Measurements from ENCODE around the gene TMTC4. TPM values are rescaled to one million over a fixed set of nuclear protein-coding genes. Genes with fewer than 3 reads are reported as not detected.
"Not testable (repeated sequence)": the region's sequence is repeated elsewhere in the genome, so short reads cannot be mapped to it uniquely, and the experiment has no call there.

TMTC4 gene
- polyA plus RNA-seq, 5 donors = 22.7 to 28.0 (median 24.9) TPM

- DNase-seq = no peak
Observed at GRCh38 chr13:100634696-100635095, 39.9 kb downstream of the TMTC4 start.

DNA sequence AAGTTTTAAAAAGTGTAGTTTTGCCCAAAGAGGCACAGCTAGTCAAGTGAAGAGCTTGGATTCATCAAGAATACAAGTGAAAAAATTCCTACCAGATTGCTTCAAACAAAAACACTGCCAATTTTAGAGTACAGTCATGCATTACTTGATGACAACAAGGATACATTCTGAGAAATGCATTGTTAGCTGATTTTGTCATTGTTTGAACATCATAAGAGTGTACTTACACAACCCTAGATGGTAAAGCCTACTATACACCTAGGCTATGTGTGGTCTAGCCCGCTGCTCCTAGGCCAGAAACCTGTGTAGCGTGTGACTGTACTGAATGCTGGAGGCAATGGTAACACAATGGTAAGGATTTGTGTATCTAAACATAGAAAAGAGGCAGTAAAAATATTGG is 41.1 kb downstream of the TMTC4 start:
- DNase-seq = no peak

DNA sequence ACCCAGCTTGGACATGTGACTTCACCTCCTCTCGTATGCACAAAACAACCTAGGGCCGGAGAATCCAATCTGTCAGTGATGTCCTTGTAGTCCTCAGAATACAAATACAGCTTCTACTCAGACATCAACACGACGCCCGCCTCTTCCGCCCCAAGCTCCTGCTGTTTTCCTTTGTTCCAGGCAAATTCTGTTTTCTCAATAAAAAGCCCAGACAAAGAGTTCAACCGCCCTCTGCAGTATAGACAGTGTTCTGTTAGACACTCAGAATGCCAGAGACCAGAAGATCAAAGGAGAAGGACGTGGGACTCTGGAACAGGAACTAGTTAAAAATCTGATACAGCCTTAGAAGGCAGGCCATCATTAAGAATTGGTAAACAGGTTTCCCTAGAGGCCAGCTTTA is 44.0 kb downstream of the TMTC4 start:
- DNase-seq = no peak

DNA sequence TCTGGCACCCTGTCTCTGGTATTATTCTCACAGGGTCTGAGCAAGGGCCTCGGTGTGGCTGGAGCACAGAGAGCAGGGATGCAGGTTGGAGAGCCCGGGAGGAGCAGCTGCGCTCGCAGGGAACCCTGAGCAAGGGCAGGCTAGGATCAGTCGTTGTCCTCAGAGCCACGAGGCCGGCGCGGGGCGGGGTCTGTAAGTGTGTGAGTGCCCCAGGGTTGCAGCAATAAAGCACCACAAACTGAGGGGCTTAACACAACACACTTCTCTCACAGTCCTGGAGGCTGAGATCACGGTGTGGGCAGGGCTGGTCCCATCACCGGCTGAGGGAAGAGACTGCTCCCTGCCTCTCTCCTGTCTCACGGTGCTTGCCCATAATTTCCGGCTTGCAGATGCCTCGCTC is 47.5 kb downstream of the TMTC4 start:
- DNase-seq = no peak

- no peak for DNase-seq
Observed at GRCh38 chr13:100625447-100625846, 49.1 kb downstream of the TMTC4 start.

GRCh38 chr13:100620792-100621191 is 53.8 kb downstream of the TMTC4 start:
- DNase-seq = no peak

DNA sequence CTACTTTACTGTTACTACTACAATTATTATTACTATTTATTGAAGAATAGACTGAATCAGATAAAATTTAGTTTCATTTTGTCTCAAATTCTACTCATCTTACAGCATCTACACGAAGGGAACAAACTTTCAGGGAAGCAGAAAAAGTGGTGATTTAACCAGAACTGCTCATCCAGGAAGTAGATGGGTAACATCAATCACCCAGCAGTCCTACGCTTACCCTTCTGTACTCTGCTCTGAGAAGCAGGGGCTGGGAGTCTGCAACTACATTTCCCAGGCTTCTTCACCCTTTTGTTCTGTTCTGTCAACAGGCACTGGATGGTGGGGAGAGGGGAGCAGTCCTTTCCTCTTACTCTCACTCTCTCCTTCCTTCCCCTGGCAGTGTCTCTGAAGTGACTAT is 54.7 kb downstream of the TMTC4 start:
- no peak for DNase-seq

DNA sequence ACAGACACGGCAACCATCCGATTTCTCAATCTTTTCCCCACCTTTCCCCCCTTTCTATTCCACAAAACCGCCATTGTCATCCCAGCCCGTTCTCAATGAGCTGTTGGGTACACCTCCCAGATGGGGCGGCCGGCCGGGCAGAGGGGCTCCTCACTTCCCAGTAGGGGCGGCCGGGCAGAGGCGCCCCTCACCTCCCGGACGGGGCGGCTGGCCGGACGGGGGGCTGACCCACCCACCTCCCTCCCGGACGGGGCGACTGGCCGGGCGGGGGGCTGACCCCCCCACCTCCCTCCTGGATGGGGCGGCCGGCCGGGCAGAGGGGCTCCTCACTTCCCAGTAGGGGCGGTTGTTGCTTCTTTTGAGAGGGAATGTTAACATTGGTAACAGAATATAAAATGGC is 55.7 kb downstream of the TMTC4 start:
- DNase-seq = not testable (repeated sequence)

- DNase-seq = no peak
Observed at GRCh38 chr13:100613031-100613430, 61.6 kb downstream of the TMTC4 start.

GRCh38 chr13:100611678-100612492 is 62.7 kb downstream of the TMTC4 start:
- no peak for DNase-seq

DNA sequence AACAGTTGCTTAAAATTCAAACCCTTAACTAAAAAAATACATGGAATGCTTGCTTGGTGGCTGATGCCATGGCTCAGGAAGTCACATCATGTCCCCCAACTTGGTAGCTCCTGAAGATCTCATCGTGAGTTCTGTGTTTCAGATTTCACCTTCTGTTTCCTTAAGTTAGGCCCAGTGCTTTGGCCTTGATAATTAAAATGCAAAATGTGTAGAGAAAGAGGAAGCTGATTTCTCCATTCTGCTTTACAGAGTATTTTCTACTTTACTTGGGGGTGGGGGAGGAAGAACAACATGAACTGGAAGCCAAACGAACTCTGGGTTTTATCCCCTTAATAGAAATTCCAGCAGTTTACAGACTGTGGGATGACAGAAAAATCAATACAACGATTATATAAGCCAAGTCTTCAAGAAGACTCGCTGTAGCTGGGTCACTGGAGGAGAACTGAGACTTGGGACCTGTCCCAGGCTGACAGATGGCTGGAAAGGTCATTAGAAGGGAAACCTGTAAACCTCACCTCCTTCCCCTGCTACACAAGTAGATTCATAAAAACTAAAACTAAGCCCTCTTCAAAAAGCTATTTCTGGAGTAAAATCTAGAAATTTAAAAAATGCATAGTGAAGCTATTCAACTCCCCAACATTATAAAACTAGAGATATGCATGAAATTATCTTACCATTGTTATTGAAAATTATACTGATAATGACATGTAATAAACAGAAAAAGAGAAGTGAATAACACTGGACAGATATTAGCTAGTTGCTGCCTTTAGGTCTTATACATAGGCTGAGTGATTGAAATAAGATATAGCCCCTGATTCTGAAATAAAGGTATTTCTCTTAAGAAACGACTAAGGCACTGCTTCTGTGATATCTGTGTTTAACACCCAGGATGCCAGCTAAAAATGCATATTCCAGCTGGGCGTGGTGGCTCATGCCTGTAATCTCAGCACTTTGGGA is 63.9 kb downstream of the TMTC4 start:
- no peak for DNase-seq

DNA sequence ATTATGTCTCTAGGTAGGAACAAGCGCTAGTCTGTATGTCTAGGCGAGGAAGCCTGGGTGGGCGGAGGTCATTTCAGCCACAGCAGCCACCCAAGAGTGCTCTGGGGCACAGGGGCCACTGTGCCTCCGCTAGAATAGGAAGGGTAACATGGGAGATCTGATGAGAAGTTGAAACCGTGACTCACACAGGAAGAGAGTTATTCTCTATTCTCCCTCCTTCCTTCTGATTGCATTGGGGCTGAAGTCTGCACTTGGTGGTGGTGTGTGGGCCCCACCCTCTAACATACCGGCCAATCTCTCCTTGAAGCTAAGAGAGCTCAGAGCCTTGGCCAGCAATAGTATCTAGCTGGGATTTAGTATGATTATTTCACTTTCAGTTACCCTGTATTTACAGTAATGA is 65.7 kb downstream of the TMTC4 start:
- DNase-seq = no peak

- DNase-seq = no peak
Observed at GRCh38 chr13:100608489-100608888, 66.1 kb downstream of the TMTC4 start.

GRCh38 chr13:100604918-100605710 is 69.5 kb downstream of the TMTC4 start:
- no peak for DNase-seq

DNA sequence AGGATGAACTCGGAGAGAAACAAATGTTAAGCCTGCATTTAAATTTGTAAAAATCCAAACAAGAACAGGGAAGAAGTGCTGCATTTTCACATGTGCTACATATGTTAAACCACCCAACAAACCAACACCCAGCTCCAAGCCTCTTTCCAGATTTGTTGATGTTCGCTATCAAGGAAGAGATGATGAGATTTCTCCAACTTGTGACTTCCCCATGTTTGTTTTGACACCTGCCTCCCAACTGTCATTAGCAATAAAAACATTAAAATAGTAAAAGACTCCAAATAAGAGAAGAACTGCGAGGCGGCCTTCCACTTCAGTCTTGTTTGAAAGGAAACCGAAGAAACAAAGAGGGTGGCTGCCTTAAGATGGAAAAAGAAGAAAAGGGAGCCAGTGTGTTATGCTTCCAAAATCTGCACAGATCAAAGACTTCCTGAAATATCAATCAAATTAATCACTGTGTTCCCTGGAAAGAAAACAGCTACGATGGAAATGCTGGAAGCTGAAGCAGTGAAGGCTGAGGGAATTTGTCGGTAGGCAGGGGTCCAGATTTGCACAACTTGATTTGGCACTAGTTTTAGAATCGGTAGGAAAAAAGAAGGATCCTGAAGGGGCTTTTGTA is 72.0 kb downstream of the TMTC4 start:
- peak; percentile 38 to 55 for DNase-seq

GRCh38 chr13:100601716-100602115 is 72.9 kb downstream of the TMTC4 start:
- DNase-seq = no peak

GRCh38 chr13:100600915-100601314 is 73.7 kb downstream of the TMTC4 start:
- DNase-seq = no peak

DNA sequence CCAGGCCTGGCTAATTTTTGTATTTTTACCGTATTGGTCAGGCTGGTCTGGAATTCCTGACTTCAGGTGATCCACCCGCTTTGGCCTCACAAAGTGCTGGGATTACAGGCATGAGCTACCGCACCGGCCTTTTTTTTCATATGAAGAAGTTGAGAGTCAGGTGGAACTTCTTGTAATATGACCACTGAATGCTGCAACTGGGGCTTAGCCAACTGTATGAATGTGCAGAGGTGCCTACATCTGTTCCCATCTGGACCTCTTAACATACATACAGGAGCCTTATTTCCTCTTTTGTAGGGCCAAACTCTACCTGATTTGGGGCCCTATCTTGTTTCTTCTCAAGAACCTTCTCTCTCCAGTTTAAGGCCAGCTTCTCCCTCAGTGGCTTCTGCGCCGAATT is 74.1 kb downstream of the TMTC4 start:
- DNase-seq = no peak

- DNase-seq = no peak
Observed at GRCh38 chr13:100597253-100597652, 77.3 kb downstream of the TMTC4 start.

DNA sequence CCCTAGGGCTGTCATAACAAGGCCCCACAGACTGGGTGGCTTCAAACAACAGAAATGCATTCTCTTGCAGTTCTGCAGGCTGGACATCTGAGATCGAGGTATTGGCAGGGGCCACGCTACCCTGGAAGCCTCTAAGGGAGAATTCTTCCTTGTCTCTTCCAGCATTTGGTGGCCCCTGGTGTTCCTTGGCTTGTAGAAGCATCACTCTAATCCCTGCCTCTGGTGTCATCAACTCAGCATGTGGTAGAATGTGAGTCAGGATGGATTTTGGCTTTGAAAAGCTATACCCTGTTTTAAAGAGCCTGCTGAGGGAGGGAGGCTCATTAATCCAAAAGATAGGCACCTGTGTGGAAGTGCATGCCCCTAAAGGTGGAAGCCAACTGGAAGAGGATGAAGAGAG is 78.1 kb downstream of the TMTC4 start:
- no peak for DNase-seq

- no peak for DNase-seq
Observed at GRCh38 chr13:100594731-100595130, 79.9 kb downstream of the TMTC4 start.

DNA sequence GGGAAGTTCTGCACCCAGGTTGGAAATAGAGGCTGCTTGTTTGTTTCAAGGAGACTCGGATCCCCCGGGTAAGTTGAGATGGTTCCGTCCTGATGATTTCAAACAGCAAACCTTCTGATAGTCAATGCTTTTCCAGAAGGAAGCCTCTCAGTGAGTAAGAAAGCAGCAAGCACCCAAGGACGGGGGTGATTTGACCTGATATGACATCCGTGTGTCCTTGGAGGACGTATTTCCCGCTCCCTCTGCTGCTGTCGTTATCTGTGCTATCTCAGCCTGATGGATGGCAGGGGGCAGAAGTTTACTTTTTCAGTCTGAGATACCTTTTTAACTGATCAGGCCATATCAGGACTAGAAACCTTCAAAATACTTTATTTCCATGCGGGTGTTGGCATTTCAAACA is 80.3 kb downstream of the TMTC4 start:
- no peak for DNase-seq

Measured in right lung (tissue), 5 donors.